DMS 273 (cell line): ENCODE results near the gene FAM149A.
A peak's percentile ranks its signal among the peaks of the same experiment; 100 is the strongest.

Source experiments
- DNase-seq: peaks from one replicate; lab custom pipeline; 2025; ENCODE audit not compliant: unreplicated experiment; lab: John Stamatoyannopoulos, UW

FAM149A gene

DNA sequence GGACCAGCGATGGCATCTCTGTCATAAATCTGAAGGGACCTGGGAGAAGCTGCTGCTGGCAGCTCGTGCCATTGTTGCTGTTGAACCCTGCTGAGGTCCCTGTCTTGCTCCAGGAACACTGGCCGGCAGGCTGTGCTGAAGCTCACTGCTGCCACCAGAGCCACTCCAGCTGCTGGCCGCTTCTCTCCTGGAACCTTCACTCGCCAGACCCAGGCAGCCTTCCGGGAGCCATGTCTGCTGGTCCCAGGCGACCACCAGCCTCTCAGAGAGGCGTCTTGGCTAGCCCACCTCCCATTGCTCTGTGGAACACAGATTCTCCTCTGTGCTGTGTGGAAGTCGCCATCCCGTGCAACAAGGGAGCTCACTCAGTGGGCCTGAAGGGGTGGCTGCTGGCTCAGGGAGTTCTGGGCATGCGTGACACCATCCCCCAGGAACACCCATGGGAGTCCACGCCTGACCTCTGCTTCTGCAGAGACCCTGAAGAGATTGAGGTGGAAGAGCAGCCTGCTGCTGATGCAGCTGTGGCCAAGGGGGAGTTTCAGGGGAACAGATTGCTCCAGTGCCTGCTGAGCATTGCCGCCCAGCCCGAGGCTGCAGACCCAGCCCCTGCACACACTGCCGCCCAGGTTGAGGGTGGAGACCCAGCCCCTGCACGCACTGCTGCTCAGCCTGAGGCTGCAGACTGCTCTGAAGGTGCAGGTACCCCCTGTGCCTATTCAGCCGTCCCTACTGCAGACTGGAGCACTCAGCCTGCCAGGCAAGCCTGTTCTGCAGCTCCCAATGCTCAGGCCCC lies 53.7 kb downstream of the FAM149A start:
- DNase-seq: no peak

DNA sequence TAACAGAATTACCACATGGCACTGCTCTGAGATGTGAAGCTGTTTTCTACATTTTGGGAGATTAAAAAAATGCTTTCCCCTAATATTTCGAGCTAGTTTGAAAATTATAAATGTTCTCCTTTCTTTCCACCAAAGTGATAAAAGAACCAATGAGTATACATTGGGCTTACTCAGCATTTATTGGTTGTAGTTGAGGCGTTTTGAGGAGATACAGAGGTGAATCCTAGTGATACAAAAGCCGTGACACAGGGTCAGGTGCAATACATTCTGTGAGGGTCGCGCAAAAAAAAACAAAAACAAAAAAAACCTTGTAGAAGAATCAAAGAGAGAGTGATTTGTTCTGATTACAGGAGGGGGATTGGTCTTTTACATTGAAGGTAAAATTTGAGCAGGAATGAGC lies 54.5 kb downstream of the FAM149A start:
- DNase-seq: no peak

DNA sequence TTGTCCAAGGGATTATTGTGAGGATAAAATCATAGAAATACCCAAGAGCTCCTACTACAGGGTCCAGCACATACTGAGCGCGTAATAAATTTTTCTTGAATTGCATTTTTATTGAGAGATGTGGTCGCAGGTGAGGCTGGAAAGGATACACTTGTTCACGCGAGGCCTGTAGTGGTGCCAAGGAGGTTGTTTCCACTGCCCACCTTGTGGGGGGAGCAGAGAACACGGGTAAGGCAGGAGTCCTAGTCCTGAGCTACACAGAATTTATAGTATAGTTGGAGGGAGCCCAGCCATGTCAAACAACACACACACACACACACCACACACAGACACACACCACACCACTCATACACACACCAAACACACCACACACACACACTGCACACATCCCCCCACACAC lies 55.1 kb downstream of the FAM149A start:
- no peak for DNase-seq

DNA sequence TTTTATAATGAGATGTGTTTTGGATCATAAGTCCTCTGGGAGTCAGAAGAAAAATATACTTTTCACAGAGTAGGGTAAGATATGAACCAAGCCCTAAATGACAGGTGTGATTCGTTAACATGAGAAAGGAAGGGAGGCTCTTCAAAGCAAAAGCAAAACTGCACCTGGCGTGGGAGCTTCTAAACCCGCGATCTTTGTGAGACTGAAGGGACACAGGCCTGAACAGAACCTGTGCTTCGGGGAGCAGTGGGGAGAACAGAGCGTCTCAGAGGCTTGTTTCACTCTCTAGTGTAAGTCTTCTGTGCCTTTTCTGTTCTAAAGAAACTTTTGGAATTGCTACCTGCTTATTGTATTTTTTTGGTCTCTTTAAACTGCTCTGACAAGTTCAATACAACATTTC lies 56.6 kb downstream of the FAM149A start:
- DNase-seq: no peak

DNA sequence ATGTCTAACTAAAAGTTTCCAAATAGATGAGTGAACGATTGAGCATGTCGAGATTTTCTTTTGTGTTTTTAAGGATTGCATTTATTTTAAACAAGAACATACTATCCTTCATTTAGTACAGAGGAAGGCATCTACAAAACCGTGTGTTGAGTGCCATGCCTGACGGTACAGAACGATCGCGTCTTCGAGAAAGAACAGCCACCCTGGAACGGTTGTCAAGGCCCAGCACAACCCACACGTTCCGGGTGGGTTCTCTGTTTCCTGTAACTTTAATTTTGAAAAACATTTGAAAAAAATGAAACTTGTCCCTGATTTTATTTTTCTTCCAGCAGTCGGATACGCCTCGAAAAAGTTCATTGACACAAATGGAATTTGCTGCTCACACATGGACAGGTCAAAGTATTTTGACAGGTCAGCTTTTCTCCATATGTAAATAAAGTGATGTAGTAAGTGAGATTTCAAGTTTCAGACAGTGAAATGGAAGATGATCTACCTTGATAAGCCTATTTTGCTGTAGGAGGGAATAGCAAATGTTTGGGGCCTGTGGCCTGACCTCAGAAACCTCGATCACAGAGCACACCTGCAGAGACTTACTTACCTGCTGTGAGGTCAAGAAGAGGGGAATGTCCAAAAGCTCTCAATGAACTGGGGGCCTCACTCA lies 62.5 kb downstream of the FAM149A start:
- DNase-seq: no peak

DNA sequence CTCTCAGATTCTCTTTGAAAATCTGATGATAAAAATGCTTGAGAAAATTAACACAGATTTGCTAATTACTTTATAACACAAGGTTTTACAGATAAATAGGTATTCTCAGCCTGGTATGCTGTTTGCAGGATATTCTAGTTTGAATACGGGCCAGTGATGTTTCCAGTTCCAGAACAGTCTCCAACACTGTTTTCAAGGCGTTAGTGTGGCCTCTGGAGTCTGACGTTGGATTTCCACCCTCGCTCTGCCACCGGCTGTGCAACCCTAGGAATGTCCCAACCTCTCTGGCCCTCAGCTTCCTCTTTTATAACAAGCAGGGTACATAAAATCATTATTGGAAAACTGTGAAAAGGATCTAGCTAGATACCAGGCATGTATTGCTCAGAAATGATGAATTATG lies 63.1 kb downstream of the FAM149A start:
- no peak for DNase-seq

DNA sequence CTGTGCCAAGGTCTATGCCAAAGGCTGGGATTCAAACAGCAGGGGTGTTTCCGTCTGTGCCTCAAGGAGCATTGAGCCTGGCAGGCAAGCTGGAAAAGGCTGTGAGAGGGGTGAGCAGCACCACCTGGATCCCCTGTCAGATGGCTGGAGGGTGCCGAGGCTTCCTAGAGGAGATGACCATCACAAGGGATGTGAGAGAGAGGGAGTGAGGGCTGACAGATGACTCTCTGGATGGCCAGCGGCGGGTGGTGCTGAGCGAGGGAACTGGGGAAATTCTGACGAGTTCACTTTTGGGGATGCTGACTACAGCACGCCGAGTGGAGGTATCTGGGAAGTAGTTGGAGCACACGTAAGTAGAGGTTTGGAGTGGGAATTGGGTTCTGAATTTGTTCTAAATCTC lies 64.2 kb downstream of the FAM149A start:
- no peak for DNase-seq

DNA sequence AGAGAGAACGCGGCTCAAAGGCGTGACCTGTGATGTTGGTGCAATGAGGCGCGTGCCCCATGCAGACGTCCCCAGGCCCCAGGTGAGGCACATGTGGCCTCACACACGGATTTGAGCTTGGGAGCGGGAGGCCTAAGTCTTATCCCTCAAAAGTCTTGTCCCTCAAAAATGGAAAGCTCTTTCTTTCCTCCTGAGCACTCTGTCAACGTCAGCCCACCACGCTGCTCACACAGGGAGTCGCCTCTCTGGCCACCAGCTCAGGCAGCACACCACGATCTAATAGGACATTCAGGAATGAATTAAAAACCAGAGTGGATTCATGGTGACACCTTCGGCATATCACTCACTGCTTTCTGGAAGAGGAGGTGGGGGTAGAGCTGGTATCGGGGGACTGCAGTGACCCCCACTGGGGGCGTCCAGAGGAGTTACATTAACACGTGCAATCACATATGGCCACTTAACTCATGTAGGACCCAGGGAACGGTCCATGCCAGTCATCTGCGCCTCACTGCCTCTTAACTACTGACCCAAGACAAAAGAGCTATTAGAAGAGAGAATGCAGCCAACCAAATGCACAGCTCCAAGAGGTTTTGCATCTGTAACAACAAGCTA lies 64.9 kb downstream of the FAM149A start:
- no peak for DNase-seq

DNA sequence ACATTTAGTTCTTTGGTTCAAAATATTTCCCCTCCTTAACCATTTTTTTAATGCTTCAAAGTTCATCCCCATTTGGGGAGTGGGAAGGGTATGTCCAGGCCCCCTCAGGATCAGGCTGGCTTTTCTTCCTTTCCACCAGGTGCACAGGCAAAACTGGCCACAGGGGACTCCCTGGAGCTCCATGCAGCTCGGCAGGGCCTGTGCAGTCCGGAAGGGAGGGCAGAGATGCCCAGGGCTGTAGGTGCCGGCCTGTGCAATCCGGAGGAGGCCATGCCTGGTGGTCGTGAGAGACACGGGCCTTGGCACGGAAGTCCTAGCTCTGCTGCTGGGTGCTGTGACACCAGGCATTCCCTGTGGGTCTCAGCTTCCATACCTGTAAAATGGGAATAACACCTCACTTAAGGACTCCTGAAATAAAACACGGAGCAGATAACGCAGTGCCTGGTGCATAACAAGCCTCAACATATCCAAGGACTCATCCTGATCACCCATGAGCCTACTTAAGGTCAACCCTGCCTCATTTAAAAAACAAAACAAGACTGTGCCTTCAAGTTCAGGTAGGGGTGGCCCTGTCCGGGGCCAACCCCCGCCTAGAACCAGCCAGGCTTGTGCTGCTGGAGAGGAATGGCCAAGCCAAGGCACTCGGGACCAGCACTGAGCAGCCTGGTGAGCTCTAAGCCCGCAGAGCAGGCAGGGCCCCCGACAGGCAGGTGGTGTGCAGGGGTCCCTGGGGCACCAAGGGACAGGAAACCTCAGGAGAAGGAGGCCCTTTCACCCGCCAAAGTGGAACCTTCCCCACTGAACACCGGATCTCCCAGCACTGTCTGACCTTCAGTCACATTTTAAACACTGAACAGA lies 65.7 kb downstream of the FAM149A start:
- no peak for DNase-seq

DNA sequence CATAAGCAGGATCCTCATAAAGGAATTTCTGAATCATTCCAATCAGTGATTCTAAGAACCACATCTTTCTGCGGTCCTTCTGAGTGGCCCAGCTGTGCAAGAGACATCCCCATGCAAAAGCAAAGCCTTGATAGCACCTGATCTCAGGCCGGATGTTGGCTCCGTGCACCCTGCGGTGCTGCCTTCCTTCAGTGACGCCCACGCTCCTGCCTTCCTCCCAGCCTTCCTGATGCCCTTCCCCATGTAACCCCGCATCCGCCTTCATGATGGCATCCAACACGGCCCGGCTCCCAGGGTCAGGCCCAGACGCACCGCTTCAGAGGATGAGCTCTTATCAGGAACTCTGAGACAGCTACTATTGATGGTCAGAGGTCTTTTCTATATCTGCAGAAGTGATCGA lies 66.5 kb downstream of the FAM149A start:
- DNase-seq: no peak

DNA sequence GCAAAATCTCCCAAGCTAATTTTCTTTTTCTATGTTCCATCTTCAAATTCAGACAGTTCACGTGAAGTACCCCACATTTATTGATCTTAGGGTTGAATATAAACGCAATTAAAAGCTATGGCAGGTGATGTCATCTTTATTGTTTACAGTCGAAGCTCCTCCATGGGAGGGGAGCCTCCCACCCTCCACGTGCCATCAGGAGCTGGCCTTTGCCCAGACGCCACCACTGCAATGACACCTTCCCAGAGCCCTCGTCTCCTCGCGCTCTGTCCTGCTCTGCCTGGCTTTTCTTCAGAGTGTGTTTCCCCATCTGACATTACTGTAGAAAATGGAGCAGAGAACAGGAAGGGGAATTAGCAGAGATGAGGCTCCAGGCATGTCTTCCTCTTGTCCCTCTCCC lies 68.0 kb downstream of the FAM149A start:
- DNase-seq: no peak

DNA sequence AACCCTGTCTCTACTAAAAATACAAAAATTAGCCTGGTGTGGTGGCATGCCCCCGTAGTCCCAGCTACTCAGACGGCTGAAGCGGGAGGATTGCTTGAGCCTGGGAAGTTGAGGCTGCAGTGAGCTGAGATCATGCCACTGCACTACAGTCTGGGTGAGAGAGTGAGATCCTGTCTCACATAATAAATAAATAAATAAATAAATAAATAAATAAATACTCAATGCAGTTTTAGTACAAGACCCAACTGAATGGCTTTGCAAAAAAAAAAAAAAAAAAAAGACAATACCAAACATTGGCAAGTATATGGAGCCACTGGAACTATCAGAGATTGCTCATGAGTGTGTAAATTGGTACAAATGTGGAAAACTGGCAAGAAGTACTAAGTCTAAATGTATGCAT lies 83.6 kb downstream of the FAM149A start:
- DNase-seq: no peak

DNA sequence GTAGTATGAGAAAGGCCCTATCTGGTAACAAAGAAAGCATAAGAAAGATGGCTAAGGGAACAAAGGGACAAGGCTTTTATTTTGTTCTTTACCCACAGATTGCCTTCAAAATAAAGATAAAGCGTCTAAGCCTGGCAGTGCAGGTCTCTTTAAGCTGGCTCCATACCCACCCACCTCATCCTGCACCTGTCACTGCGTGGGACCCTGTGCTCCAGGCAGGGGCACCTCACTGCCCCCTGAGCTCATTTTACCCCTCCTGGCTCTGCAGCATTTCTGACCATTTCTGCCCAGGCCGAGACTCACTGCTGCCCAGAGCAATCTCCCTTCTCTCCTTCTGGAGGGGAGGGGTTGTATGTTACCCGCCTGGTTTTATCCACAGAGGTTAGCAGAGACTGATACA lies 85.2 kb downstream of the FAM149A start:
- no peak for DNase-seq

DNA sequence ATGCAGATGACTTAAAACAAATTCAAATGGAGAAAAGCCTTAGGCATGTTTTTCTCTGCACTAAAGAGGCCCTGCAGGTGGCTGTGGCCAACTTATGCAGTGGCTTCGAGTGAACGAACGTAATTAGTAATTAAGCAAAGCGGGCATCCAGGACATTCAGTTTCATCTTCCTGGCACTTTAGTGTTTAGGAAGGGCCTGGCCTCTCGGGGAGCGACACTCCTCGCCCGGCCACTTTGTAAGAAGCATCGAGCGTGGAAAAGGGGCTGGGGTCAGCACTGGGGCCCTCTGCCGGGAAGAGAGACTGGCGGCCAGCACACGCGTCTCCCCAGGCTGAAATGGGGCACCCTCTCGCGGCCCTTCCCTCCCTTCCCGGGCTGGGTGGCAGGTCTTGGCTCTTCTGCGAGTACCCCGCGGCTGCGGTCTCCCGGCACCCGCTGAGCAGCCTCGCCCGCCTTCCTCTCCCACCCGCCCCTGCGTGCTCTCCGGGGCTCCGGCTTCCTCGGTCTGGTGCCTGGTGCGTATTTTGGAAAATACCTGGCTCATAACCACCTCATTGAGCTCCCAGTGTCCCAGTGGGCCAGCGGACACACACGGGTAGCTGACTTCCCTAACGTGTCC lies 86.2 kb downstream of the FAM149A start:
- DNase-seq: peak; percentile 71

DNA sequence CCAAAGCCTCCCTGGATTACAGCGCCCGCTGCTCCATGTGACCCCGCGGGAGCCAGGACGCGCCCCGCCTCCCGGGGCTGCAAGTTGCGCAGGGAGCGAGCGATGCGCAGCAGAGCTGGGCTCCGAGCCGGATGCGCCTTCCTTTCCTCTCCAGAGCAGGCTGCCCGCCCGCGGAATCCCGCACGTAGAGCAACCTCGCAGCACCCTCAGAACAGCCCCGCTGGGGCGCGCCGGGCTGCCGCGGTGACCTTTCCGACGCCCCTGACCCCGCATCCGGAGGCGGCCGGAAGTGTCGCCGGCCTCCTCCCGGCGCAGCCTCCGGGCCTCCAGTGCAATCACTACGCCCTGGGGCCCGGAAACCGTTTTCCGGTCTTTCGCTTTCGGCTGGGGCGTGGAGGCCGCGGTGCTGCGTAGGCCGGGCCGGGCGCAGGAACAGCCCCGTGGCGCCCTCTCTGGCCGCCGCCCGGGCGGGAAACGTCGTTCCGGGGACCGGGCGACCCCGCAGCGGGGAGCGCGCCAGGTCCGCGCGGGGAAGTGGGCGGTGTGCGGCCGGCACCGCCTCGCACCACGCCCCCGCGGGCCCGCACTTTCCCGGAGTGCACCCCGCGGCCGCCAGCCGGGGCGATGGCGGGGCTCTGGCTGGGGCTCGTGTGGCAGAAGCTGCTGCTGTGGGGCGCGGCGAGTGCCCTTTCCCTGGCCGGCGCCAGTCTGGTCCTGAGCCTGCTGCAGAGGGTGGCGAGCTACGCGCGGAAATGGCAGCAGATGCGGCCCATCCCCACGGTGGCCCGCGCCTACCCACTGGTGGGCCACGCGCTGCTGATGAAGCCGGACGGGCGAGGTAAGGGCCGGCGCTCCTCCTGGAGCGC lies 86.9 kb downstream of the FAM149A start, which contains the start of gene CYP4V2:
Gene CYP4V2 (plus strand): TSS at position 368 of the 866 bp plus-strand sequence. CDS start 257 bp downstream, at position 625.
- peak; percentile 87 for DNase-seq

DNA sequence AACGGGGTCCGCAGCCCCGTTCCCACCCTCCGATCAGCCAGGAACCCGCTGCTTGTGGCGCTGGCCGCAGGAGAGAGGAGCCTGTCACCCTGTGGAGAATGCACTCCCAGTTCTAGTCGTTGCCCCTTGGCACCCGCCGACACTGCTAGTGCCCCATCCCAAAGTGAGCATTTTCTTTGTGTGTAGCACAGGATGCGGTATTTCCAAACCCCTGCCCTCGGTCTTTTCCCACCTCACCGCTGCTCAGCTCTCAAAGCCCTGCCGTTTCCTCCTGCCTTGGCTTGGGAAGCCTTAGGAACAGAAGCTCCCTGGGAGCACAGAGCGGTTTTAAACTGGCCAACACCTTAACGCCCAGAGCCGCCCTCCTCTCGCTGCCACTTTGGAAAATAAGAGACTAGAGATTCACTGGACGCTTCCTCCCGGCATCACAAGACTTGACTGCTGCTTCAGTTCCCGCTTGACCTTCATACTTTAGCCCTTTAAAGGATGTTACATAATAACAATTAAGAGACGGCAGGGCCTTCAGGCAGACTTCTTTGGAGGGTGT lies 87.6 kb downstream of the FAM149A start:
- DNase-seq: peak; percentile 64

DNA sequence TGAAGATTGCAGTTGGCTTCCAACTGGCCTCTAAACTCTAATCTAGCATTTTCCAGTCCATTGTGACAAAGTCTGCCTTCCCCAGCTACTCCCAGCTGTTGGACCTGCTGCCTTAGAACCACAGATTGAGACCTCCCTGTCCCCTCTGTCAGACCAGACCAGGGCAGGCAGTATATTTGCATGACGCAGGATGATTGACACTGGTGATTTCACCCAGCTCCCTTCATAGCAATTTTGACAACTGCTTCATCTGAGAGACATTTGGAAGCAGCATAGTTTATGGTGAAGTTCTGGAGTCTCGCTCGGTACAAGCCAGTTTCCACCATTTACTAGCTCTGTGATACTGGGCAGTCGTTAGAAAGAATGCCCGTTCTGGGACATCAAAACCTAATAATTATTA lies 89.3 kb downstream of the FAM149A start:
- DNase-seq: no peak

DNA sequence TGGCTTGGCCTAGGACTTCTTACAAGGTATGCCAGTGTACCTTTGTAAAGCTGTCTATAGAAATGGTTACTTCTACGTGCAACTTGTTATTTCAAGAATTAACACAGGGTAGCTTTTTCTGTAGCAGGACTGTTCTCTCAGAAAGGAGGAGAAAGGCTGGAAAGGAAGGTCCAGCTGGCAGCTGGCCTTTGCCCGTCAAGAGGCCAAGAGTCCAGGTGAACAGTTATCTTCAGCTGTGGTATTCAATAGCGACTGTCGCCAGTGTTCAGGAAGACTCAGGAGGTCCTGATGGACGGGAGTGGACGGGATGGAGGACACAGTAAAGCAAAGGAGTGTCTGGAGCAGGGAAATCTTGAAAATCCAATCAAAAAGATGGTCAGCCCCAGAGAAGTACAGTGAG lies 91.6 kb downstream of the FAM149A start:
- no peak for DNase-seq

DNA sequence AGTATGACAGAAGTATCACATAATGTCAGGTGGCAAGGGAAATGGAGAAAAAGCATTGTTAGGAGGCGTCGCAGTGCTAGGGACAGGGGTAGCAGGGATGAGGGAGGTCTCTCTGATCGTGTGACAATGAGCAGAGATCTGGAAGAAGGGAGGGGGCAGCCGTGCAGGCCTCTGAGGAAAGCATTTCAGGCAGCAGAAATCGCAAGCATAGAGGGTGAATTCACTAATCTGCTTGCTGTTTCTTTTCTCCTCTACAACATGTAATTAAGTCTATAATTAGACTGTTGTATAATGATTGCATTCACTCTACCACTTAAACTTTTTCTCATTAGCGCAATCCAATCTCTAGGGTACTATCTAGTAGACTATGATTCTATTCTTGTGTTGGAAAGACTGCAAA lies 96.0 kb downstream of the FAM149A start:
- no peak for DNase-seq

DNA sequence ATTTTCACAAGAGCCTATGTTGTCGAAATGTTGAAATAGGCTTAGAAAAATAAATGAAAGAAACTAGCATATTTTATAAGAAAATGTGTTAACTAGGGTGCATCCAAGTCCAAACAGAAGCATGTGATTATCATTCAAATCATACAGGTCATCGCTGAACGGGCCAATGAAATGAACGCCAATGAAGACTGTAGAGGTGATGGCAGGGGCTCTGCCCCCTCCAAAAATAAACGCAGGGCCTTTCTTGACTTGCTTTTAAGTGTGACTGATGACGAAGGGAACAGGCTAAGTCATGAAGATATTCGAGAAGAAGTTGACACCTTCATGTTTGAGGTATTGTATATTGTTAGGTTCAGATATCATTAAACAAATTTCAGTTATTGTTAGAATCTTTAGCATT lies 96.5 kb downstream of the FAM149A start:
- no peak for DNase-seq
